ENCODE results near the gene IMPG2.
"Not testable (repeated sequence)": the region's sequence is repeated elsewhere in the genome, so short reads cannot be mapped to it uniquely, and the experiment has no call there.

IMPG2 gene

GRCh38 chr3:101320475-101320874 is at the start of gene IMPG2:
TSS of gene IMPG2 (minus strand) at chr3:101320575. CDS start at chr3:101320372, 203 bp downstream.
- DNase-seq: peak; percentile 60

- DNase-seq: no peak
Measured at GRCh38 chr3:101362406-101362805, 42.0 kb upstream of the IMPG2 start.

GRCh38 chr3:101351829-101352228 is 31.5 kb upstream of the IMPG2 start:
- DNase-seq: no peak

- no peak for DNase-seq
Measured at GRCh38 chr3:101340591-101340990, 20.2 kb upstream of the IMPG2 start.

- no peak for DNase-seq
Measured at GRCh38 chr3:101333883-101334282, 13.5 kb upstream of the IMPG2 start.

GRCh38 chr3:101329016-101329673 is 8.8 kb upstream of the IMPG2 start:
- DNase-seq: no peak

GRCh38 chr3:101325393-101326134 is 5.2 kb upstream of the IMPG2 start:
- peak; percentile 97 for DNase-seq

GRCh38 chr3:101319531-101319930 is 844 bp downstream of the IMPG2 start:
- DNase-seq: no peak

- DNase-seq: no peak
Measured at GRCh38 chr3:101312545-101312944, 7.8 kb downstream of the IMPG2 start.

- no peak for DNase-seq
Measured at GRCh38 chr3:101311676-101312075, 8.7 kb downstream of the IMPG2 start.

GRCh38 chr3:101310978-101311375 is 9.4 kb downstream of the IMPG2 start:
- DNase-seq: no peak

GRCh38 chr3:101308147-101308772 is 12.1 kb downstream of the IMPG2 start:
- DNase-seq: not testable (repeated sequence)

GRCh38 chr3:101303836-101304235 is 16.5 kb downstream of the IMPG2 start:
- no peak for DNase-seq

- DNase-seq: no peak
Measured at GRCh38 chr3:101303089-101303731, 17.2 kb downstream of the IMPG2 start.

- no peak for DNase-seq
Measured at GRCh38 chr3:101300073-101300472, 20.3 kb downstream of the IMPG2 start.

- no peak for DNase-seq
Measured at GRCh38 chr3:101292027-101292426, 28.3 kb downstream of the IMPG2 start.

GRCh38 chr3:101288294-101288693 is 32.1 kb downstream of the IMPG2 start:
- no peak for DNase-seq

GRCh38 chr3:101284757-101285156 is 35.6 kb downstream of the IMPG2 start:
- DNase-seq: no peak

- DNase-seq: no peak
Measured at GRCh38 chr3:101281521-101282030, 38.8 kb downstream of the IMPG2 start.

- DNase-seq: peak; percentile 72
Measured at GRCh38 chr3:101279765-101280385, 40.5 kb downstream of the IMPG2 start.

GRCh38 chr3:101279162-101279561 is 41.2 kb downstream of the IMPG2 start:
- DNase-seq: no peak

- peak; percentile 80 for DNase-seq
Measured at GRCh38 chr3:101278727-101279126, 41.6 kb downstream of the IMPG2 start.

GRCh38 chr3:101273608-101274007 is 46.8 kb downstream of the IMPG2 start:
- no peak for DNase-seq

Measured in NCI-H524 treated with DMSO at 0.1 percent for 48 hours (cell line).